Measurements from ENCODE around the gene SPIB. TPM values are rescaled to one million over a fixed set of nuclear protein-coding genes. Genes with fewer than 3 reads are reported as not detected.
"Not testable (repeated sequence)": the region's sequence is repeated elsewhere in the genome, so short reads cannot be mapped to it uniquely, and the experiment has no call there.

The SPIB gene
- polyA plus RNA-seq, 1 experiment, result not detected

DNA sequence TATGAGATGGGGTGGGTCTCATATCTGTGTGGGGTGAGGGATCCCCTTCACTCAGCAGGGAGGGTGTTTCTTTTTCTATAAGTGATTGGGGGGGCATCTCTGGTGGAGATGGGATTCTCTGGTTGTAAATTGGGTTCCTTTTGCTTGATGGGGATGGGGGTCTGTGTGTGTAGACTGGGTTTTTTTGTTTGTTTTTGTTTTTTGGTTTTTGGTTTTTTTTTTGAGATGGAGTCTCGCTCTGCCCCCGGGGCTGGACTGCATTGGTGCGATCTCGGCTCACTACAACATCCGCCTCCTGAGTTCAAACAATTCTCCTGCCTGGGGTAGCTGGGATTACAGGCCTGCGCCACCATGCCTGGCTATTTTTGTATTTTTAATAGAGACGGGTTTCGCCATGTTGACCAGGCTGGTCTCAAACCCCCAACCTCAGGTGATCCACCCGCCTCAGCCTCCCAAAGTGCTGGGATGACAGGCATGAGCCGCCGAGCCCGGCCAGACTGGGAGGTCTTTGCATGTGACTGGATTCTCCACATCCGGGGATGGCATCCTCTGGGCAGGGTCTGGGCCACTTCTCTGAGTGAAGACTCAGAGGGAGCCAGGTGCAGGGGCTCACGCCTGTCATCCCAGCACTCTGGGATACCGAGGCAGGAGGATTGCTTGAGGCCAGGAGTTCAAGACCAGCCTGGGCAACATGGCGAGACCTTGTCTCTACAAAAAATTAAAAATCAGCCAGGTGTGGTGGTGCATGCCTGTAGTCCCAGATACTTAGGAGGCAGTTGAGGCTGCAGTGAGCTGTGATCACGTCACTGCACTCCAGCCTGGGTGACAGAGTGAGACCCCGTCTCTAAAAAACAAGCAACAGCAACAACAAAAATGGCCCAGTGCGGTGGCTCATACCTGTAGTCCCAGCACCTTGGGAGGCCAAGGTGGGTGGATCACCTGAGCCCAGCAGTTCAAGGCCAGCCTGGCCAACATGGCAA, 14.8 kb downstream of the SPIB start:
- H3K27ac ChIP-seq (ENCODE audit: low read depth, low read length), result no peak overlapping the region
- TF ChIP-seq, protein P1, sequence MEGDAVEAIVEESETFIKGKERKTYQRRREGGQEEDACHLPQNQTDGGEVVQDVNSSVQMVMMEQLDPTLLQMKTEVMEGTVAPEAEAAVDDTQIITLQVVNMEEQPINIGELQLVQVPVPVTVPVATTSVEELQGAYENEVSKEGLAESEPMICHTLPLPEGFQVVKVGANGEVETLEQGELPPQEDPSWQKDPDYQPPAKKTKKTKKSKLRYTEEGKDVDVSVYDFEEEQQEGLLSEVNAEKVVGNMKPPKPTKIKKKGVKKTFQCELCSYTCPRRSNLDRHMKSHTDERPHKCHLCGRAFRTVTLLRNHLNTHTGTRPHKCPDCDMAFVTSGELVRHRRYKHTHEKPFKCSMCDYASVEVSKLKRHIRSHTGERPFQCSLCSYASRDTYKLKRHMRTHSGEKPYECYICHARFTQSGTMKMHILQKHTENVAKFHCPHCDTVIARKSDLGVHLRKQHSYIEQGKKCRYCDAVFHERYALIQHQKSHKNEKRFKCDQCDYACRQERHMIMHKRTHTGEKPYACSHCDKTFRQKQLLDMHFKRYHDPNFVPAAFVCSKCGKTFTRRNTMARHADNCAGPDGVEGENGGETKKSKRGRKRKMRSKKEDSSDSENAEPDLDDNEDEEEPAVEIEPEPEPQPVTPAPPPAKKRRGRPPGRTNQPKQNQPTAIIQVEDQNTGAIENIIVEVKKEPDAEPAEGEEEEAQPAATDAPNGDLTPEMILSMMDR (IDR thresholded peaks at IDR 0.05; ENCODE audit: low read depth, low read length), result no peak
- no peak for DNase-seq (ENCODE audit: low read depth, low spot score)
- no peak overlapping the region for H3K4me3 ChIP-seq (ENCODE audit: low read depth, low read length)
- peaks cover 32% of the 10 kb centered on the region for H3K27me3 ChIP-seq (ENCODE audit: control insufficient read depth, insufficient read depth, low read length)
- no peaks in the 10 kb centered on the region; the same call in 1 of the 2 replicates for H3K9me3 ChIP-seq (ENCODE audit: control insufficient read depth, insufficient read depth, low read length)
- CTCF ChIA-PET, result no interaction called here
- POLR2A ChIA-PET, result no interaction called here

DNA sequence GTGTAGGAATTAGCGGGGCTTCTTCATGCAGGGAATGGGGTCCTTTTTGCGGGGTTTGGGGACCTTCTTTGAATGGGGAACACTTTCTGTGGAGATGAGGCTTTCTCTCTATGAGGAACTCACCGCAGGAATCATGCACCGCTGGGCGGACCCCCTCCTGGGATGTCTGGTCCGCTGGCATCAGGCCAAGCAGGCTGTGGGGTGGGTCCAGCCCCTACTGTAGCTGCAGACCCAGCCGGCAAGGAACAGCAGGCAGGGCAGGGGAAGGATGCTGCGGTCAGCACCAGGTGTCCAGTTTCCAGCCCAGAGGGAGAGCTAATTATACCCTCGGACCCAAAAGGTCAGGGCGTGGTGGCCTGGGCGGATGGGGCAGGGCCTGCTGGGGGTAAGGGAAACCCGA, 15.8 kb downstream of the SPIB start:
- DNase-seq (ENCODE audit: low read depth, low spot score), result no peak
- POLR2A ChIA-PET, result no interaction called here
- H3K27me3 ChIP-seq (ENCODE audit: control insufficient read depth, insufficient read depth, low read length), result peaks cover 24% of the 10 kb centered on the region

DNA sequence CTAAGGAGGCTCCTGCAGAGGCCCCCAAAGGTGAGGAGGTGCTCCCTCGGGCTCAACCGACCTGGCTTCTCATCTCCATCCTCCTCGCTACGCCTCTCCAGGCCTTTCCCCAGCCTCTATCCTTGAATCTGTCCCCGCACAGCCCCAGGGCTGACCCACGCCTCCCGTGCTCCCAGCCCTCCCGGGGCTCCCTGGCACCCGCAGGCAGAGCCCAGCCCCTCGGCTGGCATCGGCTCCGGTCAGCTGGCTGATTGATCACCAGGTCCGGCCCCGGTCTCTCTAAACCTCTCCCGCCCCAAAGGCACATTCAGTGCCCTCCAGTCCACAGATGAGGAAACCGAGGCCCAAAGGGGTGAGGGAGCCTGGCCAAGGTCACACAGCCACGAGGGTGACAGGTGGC, 16.5 kb downstream of the SPIB start:
- no peaks in the 10 kb centered on the region; the same call in 1 of the 2 replicates for H3K9me3 ChIP-seq (ENCODE audit: control insufficient read depth, insufficient read depth, low read length)
- CTCF ChIA-PET, result no interaction called here
- H3K4me3 ChIP-seq (ENCODE audit: low read depth, low read length), result no peak overlapping the region
- DNase-seq (ENCODE audit: low read depth, low spot score), result no peak
- H3K27ac ChIP-seq (ENCODE audit: low read depth, low read length), result no peak overlapping the region
- TF ChIP-seq, protein P1 (IDR thresholded peaks at IDR 0.05; ENCODE audit: low read depth, low read length), result no peak
- H3K27me3 ChIP-seq (ENCODE audit: control insufficient read depth, insufficient read depth, low read length), result peaks cover 19% of the 10 kb centered on the region
- POLR2A ChIA-PET, result no interaction called here

More for the DNA sequence above, 15.8 kb downstream of the SPIB start:
- CTCF ChIA-PET, result no interaction called here
- no peak overlapping the region for H3K27ac ChIP-seq (ENCODE audit: low read depth, low read length)
- no peak overlapping the region for H3K4me3 ChIP-seq (ENCODE audit: low read depth, low read length)
- H3K9me3 ChIP-seq (ENCODE audit: control insufficient read depth, insufficient read depth, low read length), result no peaks in the 10 kb centered on the region; the same call in 1 of the 2 replicates
- TF ChIP-seq, protein P1 (IDR thresholded peaks at IDR 0.05; ENCODE audit: low read depth, low read length), result no peak

DNA sequence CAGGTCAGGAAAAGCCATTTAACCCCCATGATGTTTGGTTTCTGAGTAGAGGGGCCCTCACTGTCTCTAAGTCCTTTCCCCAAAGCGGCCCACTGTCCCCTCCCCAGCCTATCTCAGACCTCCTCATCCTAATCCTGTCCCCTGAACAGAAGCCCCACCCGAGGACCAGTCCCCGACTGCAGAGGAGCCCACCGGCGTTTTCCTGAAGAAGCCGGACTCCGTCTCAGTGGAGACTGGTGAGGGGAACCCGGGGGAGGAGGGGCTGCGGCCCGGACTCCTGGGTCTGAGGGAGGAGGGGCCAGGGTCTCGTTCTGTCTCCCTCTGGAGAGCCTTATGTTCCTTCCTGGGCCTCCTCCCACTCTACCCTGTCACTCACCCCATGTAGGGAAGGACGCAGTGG, 16.9 kb downstream of the SPIB start:
- ChIA-PET CTCF (no interaction called here), POLR2A (no interaction called here)
- TF ChIP-seq, protein P1 (IDR thresholded peaks at IDR 0.05; ENCODE audit: low read depth, low read length), result no peak
- DNase-seq (ENCODE audit: low read depth, low spot score), result no peak
- no peak overlapping the region for H3K27ac ChIP-seq (ENCODE audit: low read depth, low read length)
- peaks cover 17% of the 10 kb centered on the region for H3K27me3 ChIP-seq (ENCODE audit: control insufficient read depth, insufficient read depth, low read length)
- H3K4me3 ChIP-seq (ENCODE audit: low read depth, low read length), result no peak overlapping the region
- H3K9me3 ChIP-seq (ENCODE audit: control insufficient read depth, insufficient read depth, low read length), result no peaks in the 10 kb centered on the region; the same call in 1 of the 2 replicates

DNA sequence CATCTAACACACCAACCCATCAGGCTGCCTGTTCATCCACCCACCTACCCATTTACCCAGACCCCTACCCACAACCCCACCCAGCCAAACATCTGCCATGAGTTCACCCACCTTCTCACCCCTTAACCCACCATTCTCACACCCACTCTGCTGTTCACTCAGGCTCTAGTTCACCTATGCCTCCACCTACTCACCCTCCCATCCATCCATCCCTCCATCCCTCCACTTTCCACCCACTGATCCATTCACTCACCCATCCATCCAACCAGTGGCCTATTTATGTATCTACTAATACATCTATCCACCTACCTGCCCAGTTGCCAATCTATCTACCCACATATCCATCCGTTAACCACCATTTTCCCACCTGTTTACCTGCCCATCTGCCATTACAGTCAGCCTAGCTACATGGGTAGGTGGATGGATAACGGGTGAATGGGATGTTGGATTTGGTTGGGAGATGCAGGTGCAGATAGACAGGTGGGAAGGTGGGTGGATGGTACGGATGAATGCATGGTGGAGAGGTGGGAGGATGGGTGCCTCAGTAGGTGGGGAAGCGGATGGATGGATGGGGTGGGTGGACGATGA, 19.2 kb downstream of the SPIB start:
- ChIA-PET CTCF (no interaction called here), POLR2A (no interaction called here)
- DNase-seq (ENCODE audit: low read depth, low spot score), result no peak
- H3K27me3 ChIP-seq (ENCODE audit: control insufficient read depth, insufficient read depth, low read length), result peaks cover 2% of the 10 kb centered on the region
- H3K9me3 ChIP-seq (ENCODE audit: control insufficient read depth, insufficient read depth, low read length), result no peaks in the 10 kb centered on the region; the same call in 1 of the 2 replicates
- H3K4me3 ChIP-seq (ENCODE audit: low read depth, low read length), result no peak overlapping the region
- no peak overlapping the region for H3K27ac ChIP-seq (ENCODE audit: low read depth, low read length)
- TF ChIP-seq, protein P1 (IDR thresholded peaks at IDR 0.05; ENCODE audit: low read depth, low read length), result no peak

DNA sequence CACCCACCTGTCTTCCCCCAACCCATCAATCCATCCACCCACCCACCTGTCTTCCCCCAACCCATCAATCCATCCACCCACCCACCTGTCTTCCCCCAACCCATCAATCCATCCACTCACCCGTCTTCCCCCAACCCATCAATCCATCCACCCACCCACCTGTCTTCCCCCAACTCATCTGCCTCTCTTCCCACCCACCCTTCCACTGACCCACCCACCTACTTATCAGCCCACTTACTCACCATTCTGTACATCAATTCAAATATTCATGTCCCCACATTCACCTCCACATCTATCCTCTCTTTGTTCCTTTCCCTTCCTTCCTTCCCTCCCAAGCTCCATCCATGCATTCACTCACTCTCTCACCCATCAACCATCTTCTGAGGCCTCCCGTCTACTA, 20.4 kb downstream of the SPIB start:
- CTCF ChIA-PET, POLR2A ChIA-PET: not testable (repeated sequence)

More for the DNA sequence above, 20.4 kb downstream of the SPIB start:
- not testable (repeated sequence) for DNase-seq (ENCODE audit: low read depth, low spot score); H3K27ac ChIP-seq (ENCODE audit: low read depth, low read length); H3K4me3 ChIP-seq (ENCODE audit: low read depth, low read length); H3K9me3 ChIP-seq (ENCODE audit: control insufficient read depth, insufficient read depth, low read length); H3K27me3 ChIP-seq (ENCODE audit: control insufficient read depth, insufficient read depth, low read length)

Data from AG04450 (cell line).